Mesendoderm (in vitro differentiated cells): ENCODE data around the gene NSRP1.

Experiments
- DNase-seq: peaks from one replicate; pipeline ENCODE4 v3.0.0; 2013
- H2AK5ac ChIP-seq: 2 replicates; pipeline ENCODE4 v1.6.1; 2013; ENCODE audit warnings: low read length, inconsistent platforms
- H2BK120ac ChIP-seq: 2 replicates; pipeline ENCODE4 v1.6.1; 2013; ENCODE audit warnings: low read depth, mild to moderate bottlenecking, low read length, moderate library complexity, mixed read lengths
- H2BK15ac ChIP-seq: replicated peaks from 2 replicates; pipeline ENCODE4 v1.6.1; 2013; ENCODE audit warnings: low read depth, mild to moderate bottlenecking, moderate library complexity
- H2BK5ac ChIP-seq: 2 replicates; pipeline ENCODE4 v1.6.1; 2013; ENCODE audit warnings: low read length, inconsistent platforms
- H3K18ac ChIP-seq: 2 replicates; pipeline ENCODE4 v1.6.1; 2013; ENCODE audit warnings: mild to moderate bottlenecking, low read length, mixed read lengths
- H3K23ac ChIP-seq: one replicate; pipeline ENCODE4 v1.6.1; 2013; ENCODE audit warnings: low read length
- H3K27ac ChIP-seq: 2 replicates; pipeline ENCODE4 v1.5.1; 2013; ENCODE audit warnings: low read depth, mild to moderate bottlenecking, inconsistent platforms, low read length, moderate library complexity
- H3K27me3 ChIP-seq: 2 replicates; pipeline ENCODE4 v1.6.1; 2013; ENCODE audit warnings: low read length, control low read depth, mild to moderate bottlenecking, inconsistent platforms; ENCODE audit not compliant: insufficient read depth, poor library complexity
- H3K36me3 ChIP-seq: 2 replicates; pipeline ENCODE4 v1.6.1; 2013; ENCODE audit warnings: low read length, inconsistent platforms; ENCODE audit not compliant: control insufficient read depth, insufficient read depth
- H3K4ac ChIP-seq: one replicate; pipeline ENCODE4 v1.6.1; 2013; ENCODE audit warnings: low read depth, mild to moderate bottlenecking, low read length, moderate library complexity
- H3K4me1 ChIP-seq: 2 replicates; pipeline ENCODE4 v1.6.1; 2013; ENCODE audit warnings: low read depth, low read length, inconsistent platforms; ENCODE audit not compliant: control insufficient read depth
- H3K4me2 ChIP-seq: 2 replicates; pipeline ENCODE4 v1.6.1; 2013; ENCODE audit warnings: low read length
- H3K4me3 ChIP-seq: 2 replicates; pipeline ENCODE4 v1.5.1; 2013; ENCODE audit warnings: mild to moderate bottlenecking, low read length
- H3K56ac ChIP-seq: one replicate; pipeline ENCODE4 v1.6.1; 2013; ENCODE audit warnings: low read length
- H3K79me1 ChIP-seq: 2 replicates; pipeline ENCODE4 v1.6.1; 2013; ENCODE audit warnings: low read length, inconsistent platforms
- H3K79me2 ChIP-seq: 2 replicates; pipeline ENCODE4 v1.6.1; 2013; ENCODE audit warnings: mild to moderate bottlenecking, low read length; ENCODE audit not compliant: control insufficient read depth, insufficient read depth
- H3K9ac ChIP-seq: 2 replicates; pipeline ENCODE4 v1.6.1; 2013; ENCODE audit warnings: low read length, inconsistent platforms
- H4K5ac ChIP-seq: one replicate; pipeline ENCODE4 v1.6.1; 2013; ENCODE audit warnings: low read length
- H4K8ac ChIP-seq: one replicate; pipeline ENCODE4 v1.6.1; 2013; ENCODE audit warnings: low read depth, mild to moderate bottlenecking, control low read depth, low read length, moderate library complexity
- WGBS: extraction: QIAGEN DNeasy Blood & Tissue Kit; methylation state at CpG from one replicate; pipeline ENCODE4 v1.1.7; 2013; ENCODE audit warnings: low lambda C conversion rate, missing lambda C conversion rate; ENCODE audit not compliant: insufficient coverage; ENCODE audit errors: extremely low coverage; 5-methylcytosine and 5-hydroxymethylcytosine counted together

The NSRP1 gene

DNA sequence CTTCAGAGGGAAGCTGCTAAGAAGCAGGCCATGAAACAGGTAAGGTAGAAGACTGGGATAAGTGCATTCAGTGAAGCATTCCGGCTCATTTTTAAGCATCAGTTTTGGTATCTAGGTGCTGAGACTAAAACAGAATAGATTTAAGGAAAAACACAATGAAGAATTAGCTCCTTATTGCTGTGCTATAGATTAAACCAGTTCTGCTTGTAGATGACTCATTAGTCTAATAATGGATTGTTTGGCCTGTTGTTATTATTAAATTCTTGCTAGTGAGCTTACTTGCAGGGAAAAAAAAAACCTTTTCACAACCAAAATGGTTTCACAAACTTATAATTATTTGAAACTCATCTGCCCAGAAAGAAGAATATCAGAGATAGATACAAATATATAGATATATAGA is 55.9 kb downstream of the NSRP1 start:
- Histone ChIP-seq H3K4me2 (no peak overlapping the region), H3K9ac (no peak overlapping the region), H3K79me2 (no peaks in the 10 kb centered on the region), H3K79me1 (peaks cover 3% of the 10 kb centered on the region), H2BK120ac (no peak overlapping the region), H3K27ac (no peak overlapping the region), H2BK5ac (no peak overlapping the region), H3K23ac (no peak overlapping the region), H4K5ac (no peak overlapping the region), H3K4me3 (no peak overlapping the region), H2BK15ac (no peak overlapping the region), H2AK5ac (no peak overlapping the region), H3K4ac (no peak overlapping the region), H3K18ac (no peak overlapping the region), H3K56ac (no peak overlapping the region), H3K27me3 (no peaks in the 10 kb centered on the region), H3K4me1 (no peaks in the 10 kb centered on the region), H3K36me3 (no peaks in the 10 kb centered on the region), H4K8ac (no peak overlapping the region)
- DNase-seq: no peak
- WGBS: no CpG with 5 or more reads among the region's 1 CpG

DNA sequence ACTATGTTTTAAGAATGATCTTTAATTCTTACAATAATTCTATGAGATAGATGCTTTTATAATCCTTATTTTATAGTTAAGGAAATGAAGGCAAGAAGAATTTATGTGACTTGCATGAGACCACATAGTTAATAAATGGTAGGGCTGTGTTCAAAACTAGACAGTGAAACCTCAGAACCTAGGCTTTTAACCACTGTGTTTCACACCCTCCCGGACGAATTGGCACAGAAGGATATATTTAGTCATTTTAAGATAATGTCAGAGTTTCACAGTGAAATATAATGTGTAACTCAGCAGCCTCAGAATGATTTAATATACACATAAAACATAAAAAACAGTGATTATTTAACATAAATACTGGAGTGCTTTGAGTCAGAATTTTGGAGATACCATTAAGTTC is 57.0 kb downstream of the NSRP1 start:
- WGBS: no CpG with 5 or more reads among the region's 2 CpGs

GRCh38 chr17:30174556-30174955 is 57.9 kb downstream of the NSRP1 start:
- Histone ChIP-seq H3K4ac (no peak overlapping the region), H3K4me1 (no peaks in the 10 kb centered on the region), H2BK15ac (no peak overlapping the region), H4K8ac (no peak overlapping the region), H3K9ac (no peak overlapping the region), H4K5ac (no peak overlapping the region), H2BK120ac (no peak overlapping the region), H3K36me3 (no peaks in the 10 kb centered on the region), H3K27ac (no peak overlapping the region), H3K4me3 (no peak overlapping the region), H3K4me2 (no peak overlapping the region), H3K79me2 (no peaks in the 10 kb centered on the region), H2BK5ac (no peak overlapping the region), H3K27me3 (no peaks in the 10 kb centered on the region), H3K79me1 (peaks cover 3% of the 10 kb centered on the region), H3K23ac (no peak overlapping the region), H3K56ac (no peak overlapping the region), H2AK5ac (no peak overlapping the region), H3K18ac (no peak overlapping the region)
- no peak for DNase-seq
- WGBS: no CpG with 5 or more reads among the region's 1 CpG

More for the DNA sequence above, 57.0 kb downstream of the NSRP1 start:
- Histone ChIP-seq H3K27me3 (no peaks in the 10 kb centered on the region), H2BK5ac (no peak overlapping the region), H3K27ac (no peak overlapping the region), H2BK120ac (no peak overlapping the region), H3K79me1 (peaks cover 3% of the 10 kb centered on the region), H2BK15ac (no peak overlapping the region), H3K18ac (no peak overlapping the region), H3K36me3 (no peaks in the 10 kb centered on the region), H2AK5ac (no peak overlapping the region), H3K4me3 (no peak overlapping the region), H3K4me2 (no peak overlapping the region), H3K4ac (no peak overlapping the region), H3K4me1 (no peaks in the 10 kb centered on the region), H3K79me2 (no peaks in the 10 kb centered on the region), H4K8ac (no peak overlapping the region), H4K5ac (no peak overlapping the region), H3K56ac (no peak overlapping the region), H3K9ac (no peak overlapping the region), H3K23ac (no peak overlapping the region)
- no peak for DNase-seq

DNA sequence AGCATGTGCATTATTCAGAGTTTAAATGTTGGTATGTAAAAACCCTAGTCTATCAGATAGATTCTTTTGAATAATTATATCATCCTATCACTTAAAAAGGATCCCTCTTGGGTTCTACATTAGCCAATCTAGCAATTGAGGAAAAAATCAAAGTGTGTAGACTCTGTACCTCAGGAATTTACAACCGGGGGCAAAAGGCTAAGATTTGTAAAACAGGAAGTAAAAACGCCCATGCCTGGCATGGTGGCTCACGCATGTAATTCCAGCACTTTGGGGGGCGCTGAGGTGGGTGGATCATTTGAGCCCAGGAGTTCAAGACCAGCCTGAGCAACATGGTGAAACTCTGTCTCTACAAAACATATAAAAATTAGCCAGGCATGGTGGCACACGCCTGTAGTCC is 60.2 kb downstream of the NSRP1 start:
- H2BK5ac ChIP-seq: no peak overlapping the region
- H3K9ac ChIP-seq: no peak overlapping the region
- no peak overlapping the region for H2AK5ac ChIP-seq
- no peak overlapping the region for H3K4me3 ChIP-seq
- no peaks in the 10 kb centered on the region for H3K27me3 ChIP-seq
- H3K79me1 ChIP-seq: no peaks in the 10 kb centered on the region
- no peak for DNase-seq
- H2BK120ac ChIP-seq: no peak overlapping the region
- no peak overlapping the region for H4K5ac ChIP-seq
- no peak overlapping the region for H3K4ac ChIP-seq
- no peak overlapping the region for H3K23ac ChIP-seq
- WGBS: no CpG with 5 or more reads among the region's 5 CpGs
- H4K8ac ChIP-seq: no peak overlapping the region
- H3K4me1 ChIP-seq: no peaks in the 10 kb centered on the region
- no peak overlapping the region for H2BK15ac ChIP-seq
- no peaks in the 10 kb centered on the region for H3K36me3 ChIP-seq
- no peak overlapping the region for H3K27ac ChIP-seq
- no peaks in the 10 kb centered on the region for H3K79me2 ChIP-seq
- H3K18ac ChIP-seq: no peak overlapping the region
- no peak overlapping the region for H3K56ac ChIP-seq
- H3K4me2 ChIP-seq: no peak overlapping the region

DNA sequence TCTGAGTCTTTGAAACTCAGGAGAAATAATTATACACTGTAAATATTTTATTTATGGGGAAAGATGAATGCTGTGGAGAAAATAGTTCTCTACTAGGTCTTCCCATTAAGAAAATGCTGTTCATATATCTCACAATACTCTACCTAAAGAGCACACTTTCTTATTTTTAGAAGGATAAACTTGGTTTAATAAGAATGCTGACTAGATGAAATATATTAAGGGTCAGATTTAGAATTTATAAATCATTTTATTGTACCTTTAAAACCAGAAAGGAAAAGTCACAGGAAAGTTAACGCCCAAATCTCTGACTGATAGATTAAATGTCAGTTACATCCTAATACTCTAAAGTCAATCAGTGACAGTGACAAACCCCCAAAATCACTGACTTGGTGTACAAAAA is 70.1 kb downstream of the NSRP1 start:
- Histone ChIP-seq H3K23ac (no peak overlapping the region), H3K4me2 (no peak overlapping the region), H3K79me1 (no peaks in the 10 kb centered on the region), H3K4ac (no peak overlapping the region), H3K36me3 (peaks cover 3% of the 10 kb centered on the region), H3K79me2 (no peaks in the 10 kb centered on the region), H3K9ac (no peak overlapping the region), H2BK120ac (no peak overlapping the region), H4K8ac (no peak overlapping the region), H2BK5ac (no peak overlapping the region), H2BK15ac (no peak overlapping the region), H4K5ac (no peak overlapping the region), H3K27me3 (no peaks in the 10 kb centered on the region), H3K27ac (no peak overlapping the region), H2AK5ac (no peak overlapping the region), H3K56ac (no peak overlapping the region), H3K18ac (no peak overlapping the region), H3K4me3 (no peak overlapping the region), H3K4me1 (no peaks in the 10 kb centered on the region)
- WGBS: no CpG with 5 or more reads among the region's 1 CpG
- DNase-seq: no peak

DNA sequence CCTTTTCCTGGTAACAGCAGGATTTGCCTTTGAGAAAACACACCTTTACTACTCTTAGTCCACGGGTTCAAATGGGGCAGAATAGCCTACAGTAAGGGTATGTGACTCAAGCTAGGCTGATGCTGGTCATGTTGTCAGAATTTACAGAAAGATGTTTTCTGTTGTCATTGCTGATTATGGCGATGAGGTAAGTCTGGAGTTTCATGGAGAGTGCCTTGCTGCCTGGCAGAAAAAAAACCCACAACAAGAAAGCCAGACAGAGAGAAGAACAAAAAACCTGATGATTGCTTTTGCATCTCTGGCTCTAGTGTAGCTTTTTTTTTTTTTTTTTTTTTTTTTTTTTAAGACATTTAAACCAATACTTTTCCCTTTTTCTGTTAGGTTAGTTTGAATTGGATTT is 71.0 kb downstream of the NSRP1 start:
- Histone ChIP-seq H3K79me1 (no peaks in the 10 kb centered on the region), H3K56ac (no peak overlapping the region), H2BK5ac (no peak overlapping the region), H3K79me2 (no peaks in the 10 kb centered on the region), H3K4ac (no peak overlapping the region), H3K18ac (no peak overlapping the region), H2BK15ac (no peak overlapping the region), H2BK120ac (no peak overlapping the region), H3K4me1 (no peaks in the 10 kb centered on the region), H3K4me3 (no peak overlapping the region), H3K23ac (no peak overlapping the region), H2AK5ac (no peak overlapping the region), H3K9ac (no peak overlapping the region), H3K36me3 (peaks cover 3% of the 10 kb centered on the region), H4K8ac (no peak overlapping the region), H3K4me2 (no peak overlapping the region), H3K27me3 (no peaks in the 10 kb centered on the region), H4K5ac (no peak overlapping the region), H3K27ac (no peak overlapping the region)
- no peak for DNase-seq
- WGBS: no CpG with 5 or more reads among the region's 2 CpGs
